Panc1 (cell line): ENCODE results near the gene LRMDA. TPM values are rescaled to one million over a fixed set of nuclear protein-coding genes. Genes with fewer than 3 reads are reported as not detected.

Source experiments
- ATAC-seq: fragments of 200-7000 bp; cut with Tn5 transposase; 2 replicates; pipeline ENCODE4 v1.9.1; 2020; ENCODE audit warnings: mild to moderate bottlenecking, moderate library complexity
- BruUV-seq: library from RNA; stranded (reverse); fragments of 400-500 nt; replicated peaks from 2 replicates; lab custom pipeline; 2021; lab: Mats Ljungman, UMichigan
- CTCF ChIA-PET: fragments of 300-600 bp; sonication (Branson Sonifier 250); formaldehyde crosslinking; loops from one replicate; lab custom pipeline; 2022; ENCODE audit warnings: antibody characterized with exemption; lab: Charles Lee
- POLR2A ChIA-PET: fragments of 300-600 bp; sonication (Branson Sonifier 250); formaldehyde crosslinking; loops from one replicate; lab custom pipeline; 2022; ENCODE audit warnings: antibody characterized with exemption; lab: Charles Lee
- DNase-seq: peaks from one replicate; pipeline ENCODE4 v3.0.0-alpha.2; 2010; ENCODE audit warnings: low read depth, low spot score
- H3K27ac ChIP-seq: 2 replicates; pipeline ENCODE4 v1.5.1; 2011; ENCODE audit warnings: mild to moderate bottlenecking, low read length, inconsistent platforms
- H3K27me3 ChIP-seq: fragments of 200-500 bp; sonication (Bioruptor generic); 2 replicates; pipeline ENCODE4 v1.6.0; 2014; ENCODE audit warnings: low read length, inconsistent platforms; ENCODE audit not compliant: control insufficient read depth, insufficient read depth
- H3K36me3 ChIP-seq: fragments of 200-500 bp; sonication (Bioruptor generic); 2 replicates; pipeline ENCODE4 v1.5.1; 2014; ENCODE audit warnings: inconsistent platforms, mild to moderate bottlenecking, low read length, moderate library complexity; ENCODE audit not compliant: control insufficient read depth, insufficient read depth
- H3K4me1 ChIP-seq: 2 replicates; pipeline ENCODE4 v1.5.1; 2011; ENCODE audit warnings: inconsistent platforms, mild to moderate bottlenecking, low read length, moderate library complexity; ENCODE audit not compliant: control insufficient read depth, insufficient read depth
- H3K4me3 ChIP-seq, 2 experiments: 2 replicates each; pipeline ENCODE4 v1.5.1; 2011 to 2012; ENCODE audit warnings: low read depth in 2 of 2, low read length in 2 of 2, mild to moderate bottlenecking in 2 of 2, inconsistent platforms in 1 of 2, moderate library complexity in 1 of 2
- H3K9me3 ChIP-seq: fragments of 200-500 bp; sonication (Bioruptor generic); 2 replicates; pipeline ENCODE4 v1.5.1; 2014; ENCODE audit warnings: low read depth, mild to moderate bottlenecking, inconsistent platforms, low read length, moderate library complexity; ENCODE audit not compliant: control insufficient read depth, insufficient read depth
- POLR2AphosphoS5 ChIP-seq: IDR thresholded peaks from 2 replicates; pipeline ENCODE4 v1.6.1; 2012; ENCODE audit warnings: mild to moderate bottlenecking, low read depth, low read length, moderate library complexity
- SIN3A ChIP-seq: IDR thresholded peaks from 2 replicates; pipeline ENCODE4 v1.6.1; 2012; ENCODE audit warnings: low read depth, mild to moderate bottlenecking, low read length, moderate library complexity, borderline replicate concordance; ENCODE audit not compliant: insufficient read depth
- TCF7L2 ChIP-seq: IDR thresholded peaks from 2 replicates; pipeline ENCODE4 v1.6.1; 2011; ENCODE audit warnings: mild to moderate bottlenecking, low read depth, low read length, inconsistent platforms
- in situ Hi-C: cut with HindIII; loops from 2 replicates; pipeline ENCODE4 v1.10.0; 2016; ENCODE audit warnings: low sequenced_read_pairs, low pct_unique_long_range_greater_than_20kb
- intact Hi-C: fragments of 100-400 bp; cut with micrococcal nuclease; formaldehyde crosslinking; loops from one replicate; pipeline ENCODE4 v1.10.0; 2022; ENCODE audit not compliant: unreplicated experiment
- total RNA-seq: library from RNA; stranded (reverse); gene quantifications from one replicate; pipeline ENCODE4 v1.2.1, GENCODE V29; 2021; ENCODE audit not compliant: unreplicated experiment
- TF ChIP-seq, protein P1 (sequence below), 2 experiments: IDR thresholded peaks; 2 replicates each; pipeline ENCODE4 v1.6.1; 2011 to 2012; ENCODE audit warnings: low read depth in 2 of 2, control low read depth in 1 of 2, low read length in 1 of 2, mild to moderate bottlenecking in 1 of 2, moderate library complexity in 1 of 2; ENCODE audit not compliant: insufficient read depth in 1 of 2
- TF ChIP-seq, protein P2 (sequence below): fragments of 450-650 bp; IDR thresholded peaks from 2 replicates; pipeline ENCODE4 v1.5.1; 2017; ENCODE audit warnings: mild to moderate bottlenecking

The LRMDA gene
- total RNA-seq, 1 experiment from 2014 or later, result 1.2 TPM

DNA sequence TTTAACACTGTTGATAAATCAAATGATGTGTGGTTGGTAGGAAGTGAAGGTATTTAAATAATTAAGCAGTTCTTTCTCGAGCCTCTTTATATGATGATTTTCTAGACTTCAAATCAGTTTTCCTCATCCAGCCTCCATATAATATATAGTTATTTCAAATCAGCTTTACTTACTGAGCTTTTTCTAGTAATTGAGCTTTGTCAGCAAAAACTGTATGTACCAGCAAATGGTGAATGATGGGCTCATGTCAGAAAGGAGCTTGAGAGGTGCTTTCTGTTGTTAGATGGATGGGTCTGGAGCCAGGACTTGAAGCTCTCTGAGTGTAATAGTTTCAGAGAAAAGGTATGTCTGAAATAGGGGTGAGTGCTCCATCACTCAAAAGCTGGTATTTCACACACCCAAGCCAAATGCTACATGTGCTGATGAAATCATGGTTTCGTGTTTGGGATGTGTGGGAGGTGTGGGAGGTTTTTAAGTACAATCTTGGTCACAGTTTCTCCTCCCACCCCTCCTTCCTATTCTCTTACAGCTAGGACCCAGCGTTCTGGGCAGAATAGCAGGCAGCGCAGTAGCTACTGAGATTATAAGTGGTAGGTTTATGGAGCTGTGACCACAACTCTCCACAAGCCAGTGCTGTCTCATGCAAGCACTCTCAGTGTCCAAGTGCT, 55.8 kb downstream of the LRMDA start:
- TF ChIP-seq, protein P1, sequence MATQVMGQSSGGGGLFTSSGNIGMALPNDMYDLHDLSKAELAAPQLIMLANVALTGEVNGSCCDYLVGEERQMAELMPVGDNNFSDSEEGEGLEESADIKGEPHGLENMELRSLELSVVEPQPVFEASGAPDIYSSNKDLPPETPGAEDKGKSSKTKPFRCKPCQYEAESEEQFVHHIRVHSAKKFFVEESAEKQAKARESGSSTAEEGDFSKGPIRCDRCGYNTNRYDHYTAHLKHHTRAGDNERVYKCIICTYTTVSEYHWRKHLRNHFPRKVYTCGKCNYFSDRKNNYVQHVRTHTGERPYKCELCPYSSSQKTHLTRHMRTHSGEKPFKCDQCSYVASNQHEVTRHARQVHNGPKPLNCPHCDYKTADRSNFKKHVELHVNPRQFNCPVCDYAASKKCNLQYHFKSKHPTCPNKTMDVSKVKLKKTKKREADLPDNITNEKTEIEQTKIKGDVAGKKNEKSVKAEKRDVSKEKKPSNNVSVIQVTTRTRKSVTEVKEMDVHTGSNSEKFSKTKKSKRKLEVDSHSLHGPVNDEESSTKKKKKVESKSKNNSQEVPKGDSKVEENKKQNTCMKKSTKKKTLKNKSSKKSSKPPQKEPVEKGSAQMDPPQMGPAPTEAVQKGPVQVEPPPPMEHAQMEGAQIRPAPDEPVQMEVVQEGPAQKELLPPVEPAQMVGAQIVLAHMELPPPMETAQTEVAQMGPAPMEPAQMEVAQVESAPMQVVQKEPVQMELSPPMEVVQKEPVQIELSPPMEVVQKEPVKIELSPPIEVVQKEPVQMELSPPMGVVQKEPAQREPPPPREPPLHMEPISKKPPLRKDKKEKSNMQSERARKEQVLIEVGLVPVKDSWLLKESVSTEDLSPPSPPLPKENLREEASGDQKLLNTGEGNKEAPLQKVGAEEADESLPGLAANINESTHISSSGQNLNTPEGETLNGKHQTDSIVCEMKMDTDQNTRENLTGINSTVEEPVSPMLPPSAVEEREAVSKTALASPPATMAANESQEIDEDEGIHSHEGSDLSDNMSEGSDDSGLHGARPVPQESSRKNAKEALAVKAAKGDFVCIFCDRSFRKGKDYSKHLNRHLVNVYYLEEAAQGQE (IDR thresholded peaks at IDR 0.05; ENCODE audit: insufficient read depth in 1 of 2, low read depth in 2 of 2, low read length in 1 of 2), result no peak
- TF ChIP-seq, protein P2, sequence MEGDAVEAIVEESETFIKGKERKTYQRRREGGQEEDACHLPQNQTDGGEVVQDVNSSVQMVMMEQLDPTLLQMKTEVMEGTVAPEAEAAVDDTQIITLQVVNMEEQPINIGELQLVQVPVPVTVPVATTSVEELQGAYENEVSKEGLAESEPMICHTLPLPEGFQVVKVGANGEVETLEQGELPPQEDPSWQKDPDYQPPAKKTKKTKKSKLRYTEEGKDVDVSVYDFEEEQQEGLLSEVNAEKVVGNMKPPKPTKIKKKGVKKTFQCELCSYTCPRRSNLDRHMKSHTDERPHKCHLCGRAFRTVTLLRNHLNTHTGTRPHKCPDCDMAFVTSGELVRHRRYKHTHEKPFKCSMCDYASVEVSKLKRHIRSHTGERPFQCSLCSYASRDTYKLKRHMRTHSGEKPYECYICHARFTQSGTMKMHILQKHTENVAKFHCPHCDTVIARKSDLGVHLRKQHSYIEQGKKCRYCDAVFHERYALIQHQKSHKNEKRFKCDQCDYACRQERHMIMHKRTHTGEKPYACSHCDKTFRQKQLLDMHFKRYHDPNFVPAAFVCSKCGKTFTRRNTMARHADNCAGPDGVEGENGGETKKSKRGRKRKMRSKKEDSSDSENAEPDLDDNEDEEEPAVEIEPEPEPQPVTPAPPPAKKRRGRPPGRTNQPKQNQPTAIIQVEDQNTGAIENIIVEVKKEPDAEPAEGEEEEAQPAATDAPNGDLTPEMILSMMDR, result no peak
- TF ChIP-seq TCF7L2, result no peak
- no peak for TF ChIP-seq POLR2AphosphoS5
- TF ChIP-seq SIN3A, result no peak
- CTCF ChIA-PET, result interaction anchor here (0.6 kb wide), 1 partner anchor 88 kb away, joined by 3 read pairs; no protein-coding TSS in a partner anchor
- Histone ChIP-seq H3K4me1 (no peaks in the 10 kb centered on the region; the same call in 1 of the 2 replicates), H3K9me3 (no peaks in the 10 kb centered on the region), H3K27ac (no peak overlapping the region), H3K27me3 (0 out of 2 replicates have a peak, but pooled peaks cover 2% of the 10 kb centered on the region), H3K4me3 (no peak overlapping the region), H3K36me3 (no peaks in the 10 kb centered on the region)
- POLR2A ChIA-PET, result no interaction called here
- BruUV-seq, result no TSS peak
- ATAC-seq (no peak), DNase-seq (no peak)
- in situ Hi-C loops, result no loop called here
- intact Hi-C loops, result no loop called here

DNA sequence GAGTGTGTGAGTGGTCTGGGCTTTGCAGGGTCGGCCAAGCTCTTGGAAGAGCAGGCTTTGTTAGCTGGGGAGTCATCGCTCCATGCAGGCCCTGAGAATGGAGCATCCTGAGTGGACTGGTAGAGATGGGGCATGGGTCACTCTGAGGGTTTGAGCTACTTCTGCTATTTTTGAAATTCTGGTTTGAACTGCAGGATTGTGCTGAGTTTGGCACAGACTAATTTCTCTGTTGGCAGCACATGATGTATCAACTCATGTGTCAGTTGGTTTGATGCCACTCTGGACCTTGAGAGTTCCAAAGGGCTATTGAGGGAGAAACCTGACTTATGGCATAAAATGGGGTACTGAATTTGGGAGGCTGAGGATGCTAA, 56.3 kb downstream of the LRMDA start:
- CTCF ChIA-PET, result interaction anchor here (0.6 kb wide), 1 partner anchor 88 kb away, joined by 3 read pairs; no protein-coding TSS in a partner anchor
- Histone ChIP-seq H3K27ac (no peak overlapping the region), H3K27me3 (0 out of 2 replicates have a peak, but pooled peaks cover 2% of the 10 kb centered on the region), H3K9me3 (no peaks in the 10 kb centered on the region), H3K4me1 (no peaks in the 10 kb centered on the region), H3K4me3 (no peak overlapping the region), H3K36me3 (no peaks in the 10 kb centered on the region)
- POLR2A ChIA-PET, result no interaction called here
- no peak for DNase-seq
- TF ChIP-seq POLR2AphosphoS5, result no peak
- no peak for TF ChIP-seq SIN3A
- TF ChIP-seq, protein P1 (IDR thresholded peaks at IDR 0.05; ENCODE audit: insufficient read depth in 1 of 2, low read depth in 2 of 2, low read length in 1 of 2), result no peak
- TF ChIP-seq TCF7L2, result no peak
- TF ChIP-seq, protein P2, result no peak
- intact Hi-C loops (no loop called here), in situ Hi-C loops (no loop called here)
- no peak for ATAC-seq
- no TSS peak for BruUV-seq
